ENCODE measurements around the gene ASB13. TPM values are rescaled to one million over a fixed set of nuclear protein-coding genes. Genes with fewer than 3 reads are reported as not detected.

The ASB13 gene
- total and polyA plus RNA-seq, 2 donors (not counting 1 experiment from before 2014, with no cell fraction given) = 5.4 to 15.4 TPM

- no peak for DNase-seq (ENCODE audit: low read depth in 2 of 2)
- Histone ChIP-seq H3K27me3 (ENCODE audit: control insufficient read depth, insufficient read depth, low read length) (no peaks in the 10 kb centered on the region), H3K9ac (ENCODE audit: insufficient read depth, low read length) (no peak overlapping the region), H3K36me3 (ENCODE audit: control insufficient read depth, insufficient read depth, low read length) (no peaks in the 10 kb centered on the region), H2AFZ (ENCODE audit: low read length) (no peak overlapping the region), H3K27ac (ENCODE audit: insufficient read depth, low read length) (no peak overlapping the region), H3K4me2 (ENCODE audit: extremely low read depth, insufficient read depth, low read length) (no peak overlapping the region), H3K4me3 (replicated peaks in 1 of 4; ENCODE audit: control extremely low read depth in 1 of 4, insufficient read depth in 1 of 4, low read depth in 3 of 4, low read length in 4 of 4) (no peak overlapping the region), H3K9me3 (ENCODE audit: control insufficient read depth, insufficient read depth, low read depth, low read length) (no peaks in the 10 kb centered on the region), H3K79me2 (ENCODE audit: control insufficient read depth, insufficient read depth, low read length) (peaks cover 14% of the 10 kb centered on the region), H3K4me1 (ENCODE audit: control insufficient read depth, extremely low read depth, insufficient read depth, low read length) (peaks cover 4% of the 10 kb centered on the region), H4K20me1 (ENCODE audit: control insufficient read depth, extremely low read depth, insufficient read depth, low read length) (no peaks in the 10 kb centered on the region)
- TF ChIP-seq EZH2 (IDR thresholded peaks at IDR 0.05; ENCODE audit: low read length, missing control alignments) (no peak), CTCF (conservative IDR thresholded peaks at IDR 0.05 in 1 of 2, IDR thresholded peaks at IDR 0.05 in 1 of 2; ENCODE audit: low read depth in 1 of 2, low read length in 2 of 2) (no peak)
Observed at GRCh38 chr10:5709865-5710264, 43.5 kb upstream of the ASB13 start.

GRCh38 chr10:5708356-5708755 lies 42.0 kb upstream of the ASB13 start:
- peaks cover 14% of the 10 kb centered on the region for H3K79me2 ChIP-seq (ENCODE audit: control insufficient read depth, insufficient read depth, low read length)
- H2AFZ ChIP-seq (ENCODE audit: low read length) = no peak overlapping the region
- H3K36me3 ChIP-seq (ENCODE audit: control insufficient read depth, insufficient read depth, low read length) = no peaks in the 10 kb centered on the region
- H3K4me1 ChIP-seq (ENCODE audit: control insufficient read depth, extremely low read depth, insufficient read depth, low read length) = peaks cover 4% of the 10 kb centered on the region
- H3K27me3 ChIP-seq (ENCODE audit: control insufficient read depth, insufficient read depth, low read length) = no peaks in the 10 kb centered on the region
- H4K20me1 ChIP-seq (ENCODE audit: control insufficient read depth, extremely low read depth, insufficient read depth, low read length) = no peaks in the 10 kb centered on the region
- H3K9ac ChIP-seq (ENCODE audit: insufficient read depth, low read length) = no peak overlapping the region
- H3K4me3 ChIP-seq (replicated peaks in 1 of 4; ENCODE audit: control extremely low read depth in 1 of 4, insufficient read depth in 1 of 4, low read depth in 3 of 4, low read length in 4 of 4) = no peak overlapping the region
- no peak for TF ChIP-seq EZH2 (IDR thresholded peaks at IDR 0.05; ENCODE audit: low read length, missing control alignments)
- TF ChIP-seq CTCF (conservative IDR thresholded peaks at IDR 0.05 in 1 of 2, IDR thresholded peaks at IDR 0.05 in 1 of 2; ENCODE audit: low read depth in 1 of 2, low read length in 2 of 2) = no peak
- H3K4me2 ChIP-seq (ENCODE audit: extremely low read depth, insufficient read depth, low read length) = no peak overlapping the region
- no peak overlapping the region for H3K27ac ChIP-seq (ENCODE audit: insufficient read depth, low read length)
- H3K9me3 ChIP-seq (ENCODE audit: control insufficient read depth, insufficient read depth, low read depth, low read length) = no peaks in the 10 kb centered on the region
- no peak for DNase-seq (ENCODE audit: low read depth in 2 of 2)

- Histone ChIP-seq H3K27ac (ENCODE audit: insufficient read depth, low read length) (no peak overlapping the region), H3K4me3 (replicated peaks in 1 of 4; ENCODE audit: control extremely low read depth in 1 of 4, insufficient read depth in 1 of 4, low read depth in 3 of 4, low read length in 4 of 4) (no peak overlapping the region), H4K20me1 (ENCODE audit: control insufficient read depth, extremely low read depth, insufficient read depth, low read length) (no peaks in the 10 kb centered on the region), H3K9me3 (ENCODE audit: control insufficient read depth, insufficient read depth, low read depth, low read length) (no peaks in the 10 kb centered on the region), H3K4me1 (ENCODE audit: control insufficient read depth, extremely low read depth, insufficient read depth, low read length) (no peaks in the 10 kb centered on the region), H3K79me2 (ENCODE audit: control insufficient read depth, insufficient read depth, low read length) (peaks cover 58% of the 10 kb centered on the region), H3K4me2 (ENCODE audit: extremely low read depth, insufficient read depth, low read length) (no peak overlapping the region), H2AFZ (ENCODE audit: low read length) (no peak overlapping the region), H3K36me3 (ENCODE audit: control insufficient read depth, insufficient read depth, low read length) (no peaks in the 10 kb centered on the region), H3K27me3 (ENCODE audit: control insufficient read depth, insufficient read depth, low read length) (no peaks in the 10 kb centered on the region), H3K9ac (ENCODE audit: insufficient read depth, low read length) (no peak overlapping the region)
- no peak for TF ChIP-seq CTCF (conservative IDR thresholded peaks at IDR 0.05 in 1 of 2, IDR thresholded peaks at IDR 0.05 in 1 of 2; ENCODE audit: low read depth in 1 of 2, low read length in 2 of 2)
- TF ChIP-seq EZH2 (IDR thresholded peaks at IDR 0.05; ENCODE audit: low read length, missing control alignments) = no peak
- no peak for DNase-seq (ENCODE audit: low read depth in 2 of 2)
Observed at GRCh38 chr10:5698062-5698461, 31.7 kb upstream of the ASB13 start.
